ENCODE measurements around the gene NSUN2. TPM values are rescaled to one million over a fixed set of nuclear protein-coding genes. Genes with fewer than 3 reads are reported as not detected.

The NSUN2 gene
- total and polyA plus RNA-seq, 2 of the 4 experiments (the other 2 are of a cell fraction) = 51.1 to 61.1 TPM

- Histone ChIP-seq H3K9me1 (ENCODE audit: insufficient read depth, low read length) (no peaks in the 10 kb centered on the region), H3K14ac (replicated peaks; ENCODE audit: low read depth, low read length) (no peak overlapping the region), H3K9ac (ENCODE audit: low read depth, low read length) (no peak overlapping the region), H3K27me3 (ENCODE audit: control insufficient read depth, insufficient read depth, low read length) (no peaks in the 10 kb centered on the region), H3K4me1 (ENCODE audit: control insufficient read depth, insufficient read depth, low read length) (no peaks in the 10 kb centered on the region), H2BK5ac (ENCODE audit: low read depth, low read length, poor library complexity, severe bottlenecking) (no peak overlapping the region), H3K56ac (ENCODE audit: extremely low read depth, insufficient read depth, low read length) (no peak overlapping the region), H3K79me1 (ENCODE audit: low read depth in 1 of 2, low read length in 2 of 2) (no peaks in the 10 kb centered on the region), H3K27ac (ENCODE audit: insufficient read depth, low read length) (no peak overlapping the region), H2BK20ac (ENCODE audit: low read depth, low read length) (no peak overlapping the region), H3K4me3 (ENCODE audit: insufficient read depth, low read depth, low read length) (no peak overlapping the region), H3K4me2 (ENCODE audit: low read depth, low read length) (no peak overlapping the region), H4K91ac (ENCODE audit: insufficient read depth, low read depth, low read length) (no peak overlapping the region), H4K5ac (ENCODE audit: low read depth, low read length) (no peak overlapping the region), H3K23ac (ENCODE audit: low read depth, low read length) (no peak overlapping the region), H3K18ac (ENCODE audit: low read depth, low read length) (no peak overlapping the region), H2AK9ac (replicated peaks; ENCODE audit: low read depth, low read length, poor library complexity) (no peak overlapping the region), H3K36me3 (ENCODE audit: control insufficient read depth, insufficient read depth, low read length) (no peaks in the 10 kb centered on the region), H3K4ac (ENCODE audit: low read depth, low read length) (no peak overlapping the region), H4K8ac (ENCODE audit: low read depth in 2 of 2, low read length in 2 of 2) (no peak overlapping the region), H2BK120ac (ENCODE audit: low read depth, low read length) (no peak overlapping the region), H4K20me1 (ENCODE audit: insufficient read depth, low read length) (no peaks in the 10 kb centered on the region), H2AFZ (replicated peaks; ENCODE audit: low read length, poor library complexity) (no peak overlapping the region), H3K9me3 (ENCODE audit: control insufficient read depth, insufficient read depth, low read length) (no peaks in the 10 kb centered on the region), H2AK5ac (ENCODE audit: low read depth, low read length) (no peak overlapping the region), H2BK15ac (ENCODE audit: low read depth, low read length) (no peak overlapping the region)
- BruUV-seq (replicated peaks) = no TSS peak
- ATAC-seq (ENCODE audit: low read depth) (no peak), DNase-seq (no peak)
- POLR2A ChIA-PET (ENCODE audit: unreplicated experiment) = no interaction called here
- in situ Hi-C loops (cut with MboI; ENCODE audit: low sequenced_read_pairs) = no loop called here
- dilution Hi-C loops (cut with HindIII; ENCODE audit: low sequenced_read_pairs, unreplicated experiment) = no loop called here
- TF ChIP-seq RFX5 (IDR thresholded peaks at IDR 0.05; ENCODE audit: low read depth, low read length) (no peak), RCOR1 (IDR thresholded peaks at IDR 0.05; ENCODE audit: insufficient replicate concordance, low read length) (no peak), BHLHE40 (IDR thresholded peaks at IDR 0.05; ENCODE audit: low read depth, low read length) (no peak), ELK1 (IDR thresholded peaks at IDR 0.05; ENCODE audit: borderline replicate concordance, low read depth, low read length) (no peak), CEBPB (IDR thresholded peaks at IDR 0.05; ENCODE audit: low read depth, low read length) (no peak), USF2 (IDR thresholded peaks at IDR 0.05; ENCODE audit: low read depth, low read length) (no peak)
- CTCF ChIA-PET = no interaction called here
- 82% methylated on average over 2 of the region's 8 CpGs; no CpG with 5 or more reads in 1 of the 2 experiments for WGBS, 2 experiments (ENCODE audit: extremely low coverage in 2 of 2, insufficient read length in 1 of 2)
- intact Hi-C loops (cut with micrococcal nuclease) = no loop called here
Observed at GRCh38 chr5:6556089-6556801, 76.6 kb downstream of the NSUN2 start.
